B cell (primary cell): ENCODE measurements around the gene ALDH1B1. TPM values are rescaled to one million over a fixed set of nuclear protein-coding genes. Genes with fewer than 3 reads are reported as not detected.

Experiments
- ATAC-seq: fragments of 200-7000 bp; cut with Tn5 transposase; one replicate; pipeline ENCODE4 v1.10.0; 2021; ENCODE audit warnings: low read depth, mild to moderate bottlenecking, moderate number of reproducible peaks, moderate library complexity
- CTCF ChIA-PET: fragments of 350-600 bp; sonication (Branson Sonifier 250); formaldehyde crosslinking; loops from one replicate; lab custom pipeline; 2021; ENCODE audit warnings: antibody characterized with exemption, inconsistent platforms; lab: Charles Lee
- POLR2A ChIA-PET: fragments of 350-600 bp; sonication (Branson Sonifier 250); formaldehyde crosslinking; loops from one replicate; lab custom pipeline; 2021; ENCODE audit warnings: antibody characterized with exemption; lab: Charles Lee
- DNase-seq: peaks from one replicate; pipeline ENCODE4 v3.0.0; 2013
- H2AFZ ChIP-seq: 2 replicates; pipeline ENCODE4 v1.6.1; 2012; ENCODE audit warnings: mild to moderate bottlenecking, low read depth, low read length; ENCODE audit not compliant: insufficient read depth, poor library complexity, severe bottlenecking
- H3K27ac ChIP-seq, 2 donors: 1 replicate in 1 of 2; 2 replicates in 1 of 2; pipeline ENCODE4 v1.5.1; 2012 to 2013; ENCODE audit warnings: low read length in 2 of 2, mild to moderate bottlenecking in 2 of 2, moderate library complexity in 1 of 2
- H3K27me3 ChIP-seq, 4 experiments: fragments of 200-600 bp in 1 of 4; sonication (generic) in 1 of 4; replicated peaks in 1 of 4; 1 replicate in 2 of 4; 2 replicates in 2 of 4; pipeline versions ENCODE4 v1.6.1 to v1.7.0; 2013 to 2016; ENCODE audit warnings: low read length in 3 of 4, mild to moderate bottlenecking in 2 of 4, mixed read lengths in 1 of 4, moderate library complexity in 1 of 4; ENCODE audit not compliant: insufficient read depth in 4 of 4, control insufficient read depth in 3 of 4; ENCODE audit errors: control extremely low read depth in 1 of 4
- H3K36me3 ChIP-seq, 2 experiments: replicated peaks in 1 of 2; 1 replicate in 1 of 2; 2 replicates in 1 of 2; pipeline versions ENCODE4 v1.6.1 to v1.7.1; 2013; ENCODE audit warnings: low read length in 1 of 2; ENCODE audit not compliant: insufficient read depth in 2 of 2, control insufficient read depth in 1 of 2; ENCODE audit errors: control extremely low read depth in 1 of 2, extremely low read depth in 1 of 2
- H3K4me1 ChIP-seq, 2 donors: fragments of 200-600 bp in 1 of 2; sonication (generic) in 1 of 2; 1 replicate in 1 of 2; 2 replicates in 1 of 2; pipeline versions ENCODE4 v1.5.1 to v1.6.1; 2013 to 2017; ENCODE audit warnings: low read length in 2 of 2; ENCODE audit not compliant: control insufficient read depth in 2 of 2, insufficient read depth in 2 of 2
- H3K4me2 ChIP-seq: replicated peaks from 2 replicates; pipeline ENCODE3; 2012; ENCODE audit warnings: mild to moderate bottlenecking, low read depth, low read length; ENCODE audit not compliant: poor library complexity, severe bottlenecking
- H3K4me3 ChIP-seq, 5 experiments: fragments of 200-600 bp in 1 of 5; sonication (generic) in 1 of 5; 1 replicate in 3 of 5; 2 replicates in 2 of 5; pipeline versions ENCODE4 v1.5.1 to v1.7.0; 2011 to 2016; ENCODE audit warnings: low read length in 4 of 5, mild to moderate bottlenecking in 4 of 5, low read depth in 2 of 5, control low read depth in 1 of 5, moderate library complexity in 1 of 5; ENCODE audit not compliant: insufficient read depth in 1 of 5; ENCODE audit errors: control extremely low read depth in 1 of 5, extremely low read depth in 1 of 5
- H3K79me2 ChIP-seq: fragments of 200-600 bp; sonication (generic); one replicate; pipeline ENCODE4 v1.6.0; 2016; ENCODE audit warnings: low read length; ENCODE audit not compliant: control insufficient read depth, insufficient read depth
- H3K9ac ChIP-seq: fragments of 200-600 bp; sonication (generic); 2 replicates; pipeline ENCODE4 v1.6.1; 2017; ENCODE audit warnings: mild to moderate bottlenecking, low read length, moderate library complexity
- H3K9me3 ChIP-seq, 3 donors: one replicate each; pipeline versions ENCODE4 v1.6.1 to v1.7.1; 2013; ENCODE audit warnings: low read length in 2 of 3; ENCODE audit not compliant: control insufficient read depth in 2 of 3, insufficient read depth in 1 of 3; ENCODE audit errors: control extremely low read depth in 1 of 3
- H4K20me1 ChIP-seq: 2 replicates; pipeline ENCODE4 v1.6.0; 2012; ENCODE audit warnings: mild to moderate bottlenecking, low read length; ENCODE audit not compliant: insufficient read depth, control insufficient read depth, poor library complexity, severe bottlenecking
- H3K27ac Mint-ChIP-seq: one replicate; pipeline ENCODE4 v1.8.0; 2021; ENCODE audit warnings: mixed read lengths
- H3K27me3 Mint-ChIP-seq: one replicate; pipeline ENCODE4 v1.8.0; 2021; ENCODE audit warnings: mixed read lengths
- H3K4me1 Mint-ChIP-seq: one replicate; pipeline ENCODE4 v1.8.0; 2021; ENCODE audit warnings: mixed read lengths
- H3K4me3 Mint-ChIP-seq: one replicate; pipeline ENCODE4 v1.8.0; 2021; ENCODE audit warnings: mixed read lengths
- H3K9me3 Mint-ChIP-seq: one replicate; pipeline ENCODE4 v1.8.0; 2022; ENCODE audit warnings: mixed read lengths; ENCODE audit not compliant: insufficient read depth
- EZH2 ChIP-seq: IDR thresholded peaks from 2 replicates; pipeline ENCODE4 v1.6.1; 2012; ENCODE audit warnings: borderline replicate concordance, low read depth, mild to moderate bottlenecking, moderate library complexity, low read length; ENCODE audit not compliant: insufficient read depth, poor library complexity, severe bottlenecking
- WGBS: methylation state at CpG from one replicate; pipeline ENCODE4 v1.1.5; 2013; ENCODE audit warnings: missing lambda C conversion rate; ENCODE audit not compliant: insufficient coverage; 5-methylcytosine and 5-hydroxymethylcytosine counted together
- intact Hi-C: fragments of 100-400 bp; cut with micrococcal nuclease; formaldehyde crosslinking; loops from one replicate; pipeline ENCODE4 v1.10.0; 2022
- polyA plus RNA-seq: library from polyadenylated mRNA; depleted of rRNA; stranded (reverse); fragments of >200 nt; gene quantifications from 2 replicates; pipeline ENCODE4 v1.2.3, GENCODE V29; 2012
- total RNA-seq, 2 donors: library from RNA; stranded (reverse); fragments of 120-200 nt in 1 of 2; gene quantifications; 1 replicate in 1 of 2; 2 replicates in 1 of 2; pipeline versions ENCODE4 v1.2.3 to v1.2.4, GENCODE V29; 2013 to 2022
- TF ChIP-seq, protein P1 (sequence below): fragments of 200-600 bp; IDR thresholded peaks from one replicate; pipeline ENCODE4 v1.8.0; 2022; ENCODE audit warnings: antibody characterized with exemption, mild to moderate bottlenecking

Gene ALDH1B1
- total and polyA plus RNA-seq, 2 donors (not counting 1 experiment from before 2014, with no cell fraction given): 0.81 to 4.8 TPM

DNA sequence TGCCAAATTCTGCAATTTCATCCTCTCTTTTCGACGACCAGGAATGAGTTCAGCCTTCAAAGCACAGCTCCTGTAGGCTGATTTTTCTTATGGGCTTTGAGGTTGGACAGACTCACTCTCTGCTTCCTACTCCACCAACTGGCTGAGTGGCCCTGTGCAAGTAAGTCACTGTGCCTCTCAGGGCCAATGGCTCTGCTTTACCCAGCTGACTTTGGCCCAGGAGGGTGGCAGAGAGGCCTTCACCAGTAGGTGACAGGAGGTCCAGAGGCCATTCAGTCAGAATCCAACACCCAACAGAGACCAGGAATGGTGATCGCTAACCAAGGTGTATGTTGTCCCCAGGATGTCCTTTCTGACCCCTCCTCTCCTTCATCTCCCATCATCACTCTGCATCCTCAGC is 49.5 kb upstream of the ALDH1B1 start:
- Histone ChIP-seq H3K4me3 (no peak overlapping the region), H3K27ac (no peak overlapping the region), H3K9ac (no peak overlapping the region), H3K4me2 (no peak overlapping the region), H2AFZ (no peak overlapping the region), H3K9me3 (peaks cover 0 to 6% (median 0%) of the 10 kb centered on the region in 3 donors), H3K4me1 (no peaks in the 10 kb centered on the region), H3K79me2 (no peaks in the 10 kb centered on the region), H3K27me3 (no peaks in the 10 kb centered on the region), H3K36me3 (no peaks in the 10 kb centered on the region), H4K20me1 (no peaks in the 10 kb centered on the region)
- TF ChIP-seq EZH2: no peak
- TF ChIP-seq, protein P1, sequence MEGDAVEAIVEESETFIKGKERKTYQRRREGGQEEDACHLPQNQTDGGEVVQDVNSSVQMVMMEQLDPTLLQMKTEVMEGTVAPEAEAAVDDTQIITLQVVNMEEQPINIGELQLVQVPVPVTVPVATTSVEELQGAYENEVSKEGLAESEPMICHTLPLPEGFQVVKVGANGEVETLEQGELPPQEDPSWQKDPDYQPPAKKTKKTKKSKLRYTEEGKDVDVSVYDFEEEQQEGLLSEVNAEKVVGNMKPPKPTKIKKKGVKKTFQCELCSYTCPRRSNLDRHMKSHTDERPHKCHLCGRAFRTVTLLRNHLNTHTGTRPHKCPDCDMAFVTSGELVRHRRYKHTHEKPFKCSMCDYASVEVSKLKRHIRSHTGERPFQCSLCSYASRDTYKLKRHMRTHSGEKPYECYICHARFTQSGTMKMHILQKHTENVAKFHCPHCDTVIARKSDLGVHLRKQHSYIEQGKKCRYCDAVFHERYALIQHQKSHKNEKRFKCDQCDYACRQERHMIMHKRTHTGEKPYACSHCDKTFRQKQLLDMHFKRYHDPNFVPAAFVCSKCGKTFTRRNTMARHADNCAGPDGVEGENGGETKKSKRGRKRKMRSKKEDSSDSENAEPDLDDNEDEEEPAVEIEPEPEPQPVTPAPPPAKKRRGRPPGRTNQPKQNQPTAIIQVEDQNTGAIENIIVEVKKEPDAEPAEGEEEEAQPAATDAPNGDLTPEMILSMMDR: no peak
- CTCF ChIA-PET: interaction anchor here (0.6 kb wide), 1 partner anchor 11 kb away, joined by 4 read pairs; no protein-coding TSS in a partner anchor
- Mint-ChIP-seq H3K27me3 (peaks cover 18% of the 10 kb centered on the region), H3K4me1 (no peaks in the 10 kb centered on the region), H3K27ac (no peak overlapping the region), H3K4me3 (no peak overlapping the region), H3K9me3 (no peaks in the 10 kb centered on the region)
- WGBS: 94% methylated on average over 3 of the region's 3 CpGs
- POLR2A ChIA-PET: no interaction called here
- ATAC-seq: no peak
- intact Hi-C loops: no loop called here
- DNase-seq: no peak

DNA sequence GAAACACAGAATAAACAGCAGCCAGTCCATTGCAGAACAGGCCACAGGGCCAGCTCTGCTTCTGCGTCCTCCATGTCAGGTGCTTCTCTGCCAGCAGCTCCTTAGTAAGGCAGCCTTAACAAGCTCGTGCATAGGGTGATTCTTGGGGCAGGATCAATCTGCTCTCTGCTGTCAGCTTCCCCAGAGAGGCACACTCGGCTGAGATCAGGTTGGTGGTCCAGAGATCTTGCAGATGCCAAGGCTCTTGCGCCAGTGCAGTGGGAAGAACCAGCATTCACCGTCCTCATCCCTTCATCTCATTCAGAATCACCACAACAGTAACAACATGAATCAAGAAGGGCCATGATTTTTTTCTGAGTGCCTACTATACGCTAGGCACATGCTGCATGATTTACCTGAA is 49.0 kb upstream of the ALDH1B1 start:
- no peak overlapping the region for H2AFZ ChIP-seq
- H3K27me3 Mint-ChIP-seq: peaks cover 16% of the 10 kb centered on the region
- H3K4me1 ChIP-seq: no peaks in the 10 kb centered on the region
- no peaks in the 10 kb centered on the region for H3K79me2 ChIP-seq
- TF ChIP-seq, protein P1: no peak
- TF ChIP-seq EZH2: no peak
- no peak overlapping the region for H3K27ac Mint-ChIP-seq
- H4K20me1 ChIP-seq: no peaks in the 10 kb centered on the region
- WGBS: 86% methylated on average over 5 of the region's 6 CpGs
- H3K9ac ChIP-seq: no peak overlapping the region
- ATAC-seq (no peak), DNase-seq (no peak)
- H3K4me3 ChIP-seq: no peak overlapping the region
- no peaks in the 10 kb centered on the region for H3K9me3 Mint-ChIP-seq
- no peak overlapping the region for H3K4me3 Mint-ChIP-seq
- H3K27ac ChIP-seq: no peak overlapping the region
- no peak overlapping the region for H3K4me2 ChIP-seq
- peaks cover 0 to 6% (median 0%) of the 10 kb centered on the region in 3 donors for H3K9me3 ChIP-seq
- intact Hi-C loops: no loop called here
- H3K4me1 Mint-ChIP-seq: no peaks in the 10 kb centered on the region
- H3K27me3 ChIP-seq: no peaks in the 10 kb centered on the region
- no peaks in the 10 kb centered on the region for H3K36me3 ChIP-seq
- ChIA-PET CTCF (no interaction called here), POLR2A (no interaction called here)
